NCI-H460 (cell line): ENCODE data around the gene TLN1. TPM values are rescaled to one million over a fixed set of nuclear protein-coding genes. Genes with fewer than 3 reads are reported as not detected.

Experiments
- DNase-seq: peaks from one replicate; pipeline ENCODE4 v3.0.0-alpha.2; 2016; ENCODE audit warnings: low read depth; ENCODE audit errors: extremely low read depth
- total RNA-seq: library from RNA; depleted of rRNA; stranded (reverse); fragments of >200 nt; shearing (Covaris generic); gene quantifications from 2 replicates; pipeline ENCODE4 v1.2.3, GENCODE V29; 2014

TLN1 gene
- total RNA-seq, 1 experiment from 2014 or later, result 44.8 TPM

- no peak for DNase-seq
These were observed 23.8 kb downstream of the TLN1 start for GRCh38 chr9:35708146-35708545.

- no peak for DNase-seq
These were observed 25.0 kb downstream of the TLN1 start for GRCh38 chr9:35706951-35707350.

DNA sequence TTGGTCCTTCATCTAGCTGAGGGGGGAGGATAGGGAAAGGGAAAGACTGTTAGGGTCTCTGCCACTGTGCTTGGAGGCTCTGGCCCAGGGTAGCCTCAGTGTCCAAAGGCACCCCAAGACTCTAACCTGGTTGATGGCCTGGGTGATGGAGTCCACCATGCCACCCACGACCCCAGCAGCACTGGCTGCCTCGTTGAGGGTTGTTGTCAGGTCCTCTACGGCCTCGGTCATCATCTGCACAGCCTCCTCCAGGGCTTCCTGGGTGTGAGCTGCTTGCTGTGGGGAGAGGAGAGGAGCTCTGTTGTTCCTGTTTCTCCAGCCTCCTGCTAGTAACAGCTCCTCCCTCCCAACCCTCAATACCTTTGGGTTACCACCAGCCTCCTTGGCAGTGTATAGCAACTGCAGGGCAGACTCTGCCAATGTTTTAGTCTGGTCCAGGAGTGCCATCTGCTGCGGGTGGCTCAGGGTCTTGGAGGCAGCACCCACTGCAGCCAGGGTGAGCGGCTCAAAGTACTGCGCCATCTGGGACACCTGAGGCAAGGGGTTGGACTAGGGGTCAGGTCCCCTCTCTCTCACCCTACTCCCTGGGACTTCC lies 26.1 kb downstream of the TLN1 start:
- no peak for DNase-seq

DNA sequence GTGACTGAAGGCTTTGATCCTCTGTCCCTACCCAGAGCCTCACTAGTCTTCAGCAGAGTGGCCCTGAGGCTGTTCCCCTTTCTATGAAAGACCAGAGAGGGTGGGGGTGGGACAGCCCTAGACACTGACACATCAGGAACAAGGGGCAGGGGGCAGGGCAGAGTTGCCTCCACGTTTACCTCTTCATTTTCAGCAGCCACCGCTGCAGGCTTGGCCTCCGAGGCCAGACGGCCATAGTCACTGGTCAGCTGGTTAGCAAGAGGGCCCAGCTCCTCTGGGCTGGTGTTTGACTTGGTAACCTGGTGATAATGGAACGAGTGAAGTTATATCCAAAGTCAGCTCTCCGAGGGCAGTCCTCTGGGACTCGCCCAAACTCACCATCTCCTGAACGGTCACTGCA lies 26.6 kb downstream of the TLN1 start:
- no peak for DNase-seq

DNA sequence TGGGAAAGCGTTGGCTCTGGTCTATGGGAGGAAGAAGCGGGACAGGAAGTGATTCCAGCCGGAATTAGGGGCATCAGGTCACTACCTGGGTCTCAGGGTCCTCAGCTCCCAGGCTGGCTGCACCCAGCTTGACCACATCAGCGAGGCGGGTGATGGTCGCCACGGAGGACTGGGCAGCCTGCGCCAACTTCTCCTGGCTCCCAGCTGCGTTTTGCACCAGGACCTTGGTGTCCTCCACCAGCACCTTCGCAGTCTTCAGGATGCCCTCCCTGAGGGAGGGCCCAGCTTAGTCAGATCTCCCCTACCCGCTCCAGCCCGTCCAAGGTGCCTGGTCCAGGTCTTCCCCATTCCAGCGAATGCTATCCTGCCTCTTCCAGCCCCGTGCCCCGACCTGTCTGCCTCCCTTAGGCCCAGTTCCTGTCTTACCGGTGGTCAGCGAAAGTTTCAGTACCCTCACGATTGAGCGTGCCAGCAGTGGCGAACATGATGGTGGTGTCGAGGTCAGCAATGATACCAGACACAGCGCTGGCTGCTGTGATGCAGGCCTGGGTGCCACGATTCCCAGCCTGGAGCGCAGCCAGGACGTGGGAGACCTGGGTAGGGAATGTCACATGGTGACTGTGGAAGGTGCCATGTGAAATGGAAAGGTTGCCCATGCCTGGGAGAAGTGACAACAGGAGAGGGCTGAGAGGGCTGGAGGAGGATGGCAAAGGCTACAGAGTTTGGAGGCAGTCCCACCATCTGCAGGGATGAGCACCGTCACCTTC lies 27.9 kb downstream of the TLN1 start:
- DNase-seq, result no peak

- DNase-seq, result no peak
These were observed 29.3 kb downstream of the TLN1 start for GRCh38 chr9:35702696-35703095.

DNA sequence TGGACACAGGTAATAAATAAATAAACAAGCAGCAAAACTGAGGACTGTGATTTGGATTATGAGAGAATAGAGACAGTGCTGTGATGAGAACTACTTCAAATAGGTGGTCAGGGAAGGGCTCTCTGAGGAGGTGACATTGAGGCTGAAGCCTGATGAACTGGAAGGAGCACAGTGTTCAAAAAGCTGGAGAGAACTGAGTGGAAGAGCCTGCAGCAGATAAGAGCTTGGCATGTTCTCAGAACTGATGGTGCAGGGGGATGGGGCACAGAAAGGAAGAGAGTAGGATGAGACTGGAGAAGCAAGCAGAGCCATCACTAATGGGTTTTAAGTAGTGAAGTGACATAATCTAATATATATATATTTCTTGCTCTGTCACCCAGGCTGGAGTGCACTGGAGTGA lies 31.1 kb downstream of the TLN1 start:
- no peak for DNase-seq

DNA sequence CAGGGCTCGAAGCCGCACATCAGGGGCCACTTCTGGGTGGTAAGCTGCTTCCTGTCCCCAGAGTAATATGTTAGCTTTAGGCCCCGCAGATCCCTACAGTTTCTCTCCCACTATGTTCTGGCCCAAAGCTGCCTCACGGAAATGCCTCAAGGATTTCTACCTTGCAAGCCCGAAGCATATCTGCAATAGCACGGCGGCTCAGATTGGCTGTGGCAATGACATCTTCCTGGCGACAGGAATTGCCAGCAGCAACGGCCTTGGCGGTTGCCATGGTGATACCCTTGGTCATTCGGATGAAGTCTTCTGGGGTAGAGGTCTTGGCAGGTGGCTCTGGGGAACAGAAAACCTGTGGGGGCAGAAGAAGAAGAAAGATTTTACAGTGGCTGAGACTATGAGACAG lies 32.0 kb downstream of the TLN1 start:
- no peak for DNase-seq

DNA sequence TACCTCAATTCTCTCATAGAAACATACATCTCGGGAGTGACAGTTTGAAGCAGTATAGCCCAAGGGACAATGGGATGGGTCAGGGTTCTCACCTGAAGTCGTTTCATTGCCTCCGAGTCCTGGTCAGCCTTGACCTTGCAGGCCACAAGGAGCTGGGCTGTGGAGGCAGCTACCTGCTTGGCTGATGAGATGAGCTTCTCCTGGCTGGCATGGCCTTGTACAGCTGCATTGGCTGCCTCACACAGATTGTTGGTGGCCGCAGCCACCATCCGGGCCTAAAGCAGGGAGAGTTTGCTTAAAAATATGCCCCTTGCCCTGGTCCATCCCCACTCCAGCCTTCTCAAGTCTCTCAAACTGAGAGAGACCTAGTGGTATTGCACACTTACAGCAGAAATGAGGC lies 33.8 kb downstream of the TLN1 start:
- DNase-seq, result no peak

GRCh38 chr9:35697486-35697885 lies 34.5 kb downstream of the TLN1 start:
- no peak for DNase-seq

GRCh38 chr9:35696520-35697215 lies 35.3 kb downstream of the TLN1 start:
- DNase-seq, result peak; percentile 34

DNA sequence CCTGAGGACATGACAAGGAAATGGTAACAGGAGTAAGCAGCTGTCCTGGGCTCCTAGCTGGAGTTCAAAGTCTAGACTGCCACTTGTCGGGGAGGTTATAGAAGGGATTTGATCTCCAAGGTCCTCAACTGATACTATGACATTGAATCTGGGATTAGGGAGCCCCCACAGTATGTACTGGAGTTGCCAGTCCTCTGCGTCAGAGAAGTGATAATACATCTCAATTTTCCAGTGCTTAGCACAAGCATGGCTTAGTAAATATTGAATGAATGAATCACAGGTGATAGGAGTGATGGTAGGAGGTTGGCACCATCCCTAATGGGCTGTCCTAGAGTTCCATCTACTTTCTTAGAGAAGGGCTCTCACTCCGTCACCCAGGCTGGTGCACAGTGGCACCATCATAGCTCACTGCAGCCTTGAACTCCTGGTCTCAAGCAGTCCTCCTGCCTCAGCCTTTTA lies 36.0 kb downstream of the TLN1 start:
- DNase-seq, result no peak

DNA sequence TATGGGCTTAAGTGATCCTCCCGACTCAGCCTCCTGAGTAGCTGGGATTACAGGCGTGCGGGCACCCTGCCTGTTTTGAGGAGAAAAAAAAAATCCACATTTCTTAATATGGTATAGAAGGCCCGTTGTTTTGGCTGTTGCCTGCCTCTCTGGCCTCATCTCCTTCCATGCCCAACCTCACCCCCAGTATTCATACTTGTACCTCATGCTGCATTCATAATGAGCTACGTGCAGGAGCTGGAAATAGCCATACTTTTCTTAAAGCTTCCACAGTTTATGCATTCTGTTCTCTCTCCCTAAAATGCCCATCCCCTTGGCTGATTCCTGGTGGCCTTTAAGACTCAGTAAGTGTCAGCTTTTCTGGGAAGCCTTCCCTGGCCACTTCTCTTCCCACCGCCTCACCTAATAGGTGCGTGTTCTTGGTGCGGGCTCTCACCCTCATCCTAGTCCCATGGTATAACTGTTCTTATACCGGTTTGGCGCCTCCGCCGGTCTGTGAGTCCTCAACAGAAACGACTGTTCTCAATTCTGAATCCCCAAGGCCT lies 40.2 kb downstream of the TLN1 start:
- DNase-seq, result no peak

GRCh38 chr9:35691334-35691650 lies 40.7 kb downstream of the TLN1 start:
- no peak for DNase-seq

DNA sequence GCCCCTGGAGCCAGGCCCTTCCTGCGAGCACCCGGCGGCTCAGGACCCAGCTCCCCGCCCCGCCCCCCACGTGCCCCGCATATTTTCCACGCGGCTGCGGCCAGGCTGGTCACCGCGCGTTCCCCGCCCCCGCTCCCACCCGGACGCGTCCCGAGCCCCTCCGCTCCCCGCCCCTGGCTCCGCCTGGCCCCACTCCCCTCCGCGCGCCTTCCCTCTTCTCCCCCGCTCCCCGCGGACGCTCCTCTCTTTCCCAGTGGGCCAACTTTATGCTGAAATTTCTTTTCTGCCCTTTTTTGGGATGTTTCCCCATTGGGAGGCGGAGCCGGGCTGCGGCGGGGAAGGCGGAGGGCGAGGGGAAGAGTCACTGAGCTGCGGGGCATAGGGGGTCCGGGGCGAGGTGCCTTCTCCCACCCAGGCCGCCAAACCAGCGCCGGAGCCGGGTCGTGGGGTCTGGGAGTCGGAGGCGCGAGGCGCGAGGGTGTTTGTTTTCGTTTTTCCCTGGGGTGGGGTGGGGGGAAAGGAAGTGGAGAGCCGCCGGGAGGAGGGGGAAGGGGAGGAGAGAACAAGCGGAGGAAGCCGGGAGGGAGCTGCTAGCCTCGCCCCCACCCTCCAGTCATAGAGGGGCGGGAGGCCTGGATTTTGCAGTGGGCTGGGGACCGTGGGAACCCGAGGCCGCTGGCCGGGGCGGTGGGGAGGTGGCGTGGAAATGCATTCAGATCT lies 41.2 kb downstream of the TLN1 start:
- DNase-seq, result no peak

DNA sequence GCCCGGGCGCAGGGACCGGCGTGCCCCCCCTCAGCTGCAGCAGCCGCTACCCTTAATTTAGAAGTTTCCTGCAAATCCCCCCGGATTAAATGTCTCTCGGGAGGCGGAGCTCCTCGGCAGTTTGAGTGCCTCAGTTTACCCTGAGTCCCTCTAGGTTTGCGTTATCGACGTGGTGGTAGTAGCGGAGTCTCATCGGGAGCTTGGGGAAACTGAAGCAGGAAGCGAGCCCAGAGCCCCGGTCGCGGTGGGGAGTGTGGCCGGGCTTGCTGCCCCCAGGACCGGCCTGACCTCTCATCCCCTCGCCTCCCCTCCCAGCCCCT lies 41.7 kb downstream of the TLN1 start:
- no peak for DNase-seq

GRCh38 chr9:35689542-35690293 lies 42.3 kb downstream of the TLN1 start, which contains the start of gene TPM2:
TPM2 (minus strand) TSS chr9:35689925; CDS start chr9:35689817, 108 bp downstream.
- DNase-seq, result no peak

DNA sequence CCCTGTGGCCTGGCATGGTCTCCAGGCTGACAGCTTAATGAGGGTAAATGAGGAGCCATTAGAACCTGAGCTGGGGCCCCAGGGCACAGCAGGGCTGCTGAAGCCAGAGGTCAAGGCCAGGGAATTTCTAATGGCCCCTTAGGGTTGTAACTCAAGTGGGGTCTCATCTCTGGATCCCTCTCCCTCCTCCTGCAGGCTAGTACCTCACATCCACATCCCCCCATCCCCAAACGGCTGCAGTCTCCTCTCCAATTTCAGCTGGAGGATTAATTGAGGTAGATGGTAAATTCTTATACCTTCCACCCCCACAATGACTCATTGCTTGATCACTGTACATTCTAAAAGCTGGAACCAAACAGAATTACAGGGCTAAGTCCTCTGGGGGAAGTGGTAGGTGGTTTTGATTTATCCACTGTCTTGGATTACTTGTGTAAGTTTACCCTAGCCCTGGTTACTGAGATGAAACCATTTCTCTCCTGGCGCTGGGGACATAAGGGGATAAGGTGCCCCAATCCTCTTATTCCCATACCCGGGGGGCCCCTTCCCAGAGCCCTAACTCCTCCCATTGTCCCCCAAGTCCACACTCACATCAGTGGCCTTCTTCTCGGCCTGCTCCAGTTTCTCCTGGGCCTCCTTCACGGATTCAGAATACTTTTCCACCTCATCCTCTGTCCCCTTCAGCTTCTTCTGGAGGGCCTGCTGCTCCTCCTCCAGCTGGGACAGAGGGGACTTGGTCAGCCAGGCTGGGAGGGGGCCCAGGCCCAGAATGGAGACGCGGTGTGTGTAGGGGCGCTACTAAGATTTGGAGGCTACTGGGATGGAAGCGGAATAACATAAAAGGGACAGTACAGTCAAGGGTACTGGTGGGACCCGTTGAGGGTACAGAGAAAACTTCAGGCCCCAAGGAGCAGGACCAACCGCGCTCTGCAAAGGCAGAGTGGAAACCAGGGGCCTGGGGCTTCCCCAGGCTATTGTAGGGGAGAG lies 43.1 kb downstream of the TLN1 start:
- no peak for DNase-seq

- DNase-seq, result no peak
These were observed 43.9 kb downstream of the TLN1 start for GRCh38 chr9:35687972-35688557.
